Measurements from ENCODE around the gene PDE4D. TPM values are rescaled to one million over a fixed set of nuclear protein-coding genes. Genes with fewer than 3 reads are reported as not detected.

PDE4D gene
- total RNA-seq, 1 experiment from 2014 or later: 2.4 TPM

GRCh38 chr5:59593439-59594007 is 300.0 kb downstream of the PDE4D start:
- Histone ChIP-seq H3K4me1 (ENCODE audit: control insufficient read depth, insufficient read depth, low read length) (no peaks in the 10 kb centered on the region), H3K27me3 (ENCODE audit: control insufficient read depth, insufficient read depth, low read length) (no peaks in the 10 kb centered on the region), H3K9me3 (ENCODE audit: control insufficient read depth, insufficient read depth, low read depth, low read length) (no peaks in the 10 kb centered on the region), H3K36me3 (ENCODE audit: control insufficient read depth, insufficient read depth, low read length) (no peaks in the 10 kb centered on the region), H3K4me3 (ENCODE audit: low read depth in 2 of 2, low read length in 2 of 2) (no peak overlapping the region), H3K27ac (ENCODE audit: low read length) (no peak overlapping the region)
- no TSS peak for BruUV-seq (replicated peaks)
- CTCF ChIA-PET: no interaction called here
- in situ Hi-C loops (cut with HindIII; ENCODE audit: low pct_unique_long_range_greater_than_20kb, low sequenced_read_pairs) (no loop called here), intact Hi-C loops (cut with micrococcal nuclease; ENCODE audit: unreplicated experiment) (no loop called here)
- no peak for TF ChIP-seq CTCF (IDR thresholded peaks at IDR 0.05)
- no peak for TF ChIP-seq POLR2AphosphoS5 (IDR thresholded peaks at IDR 0.05; ENCODE audit: low read depth, low read length)
- no peak for TF ChIP-seq REST (IDR thresholded peaks at IDR 0.05; ENCODE audit: insufficient read depth in 1 of 2, low read depth in 2 of 2, low read length in 1 of 2)
- no peak for TF ChIP-seq SIN3A (IDR thresholded peaks at IDR 0.05; ENCODE audit: borderline replicate concordance, insufficient read depth, low read depth, low read length)
- TF ChIP-seq TCF7L2 (IDR thresholded peaks at IDR 0.05; ENCODE audit: low read depth, low read length): no peak
- POLR2A ChIA-PET: no interaction called here
- DNase-seq (ENCODE audit: low read depth, low spot score) (no peak), ATAC-seq (no peak)

- DNase-seq (ENCODE audit: low read depth, low spot score) (no peak), ATAC-seq (no peak)
- no TSS peak for BruUV-seq (replicated peaks)
- ChIA-PET CTCF (no interaction called here), POLR2A (no interaction called here)
- Histone ChIP-seq H3K36me3 (ENCODE audit: control insufficient read depth, insufficient read depth, low read length) (no peaks in the 10 kb centered on the region), H3K4me3 (ENCODE audit: low read depth in 2 of 2, low read length in 2 of 2) (no peak overlapping the region), H3K9me3 (ENCODE audit: control insufficient read depth, insufficient read depth, low read depth, low read length) (no peaks in the 10 kb centered on the region), H3K27me3 (ENCODE audit: control insufficient read depth, insufficient read depth, low read length) (no peaks in the 10 kb centered on the region), H3K4me1 (ENCODE audit: control insufficient read depth, insufficient read depth, low read length) (no peaks in the 10 kb centered on the region), H3K27ac (ENCODE audit: low read length) (no peak overlapping the region)
- TF ChIP-seq CTCF (IDR thresholded peaks at IDR 0.05) (no peak), REST (IDR thresholded peaks at IDR 0.05; ENCODE audit: insufficient read depth in 1 of 2, low read depth in 2 of 2, low read length in 1 of 2) (no peak), POLR2AphosphoS5 (IDR thresholded peaks at IDR 0.05; ENCODE audit: low read depth, low read length) (no peak), SIN3A (IDR thresholded peaks at IDR 0.05; ENCODE audit: borderline replicate concordance, insufficient read depth, low read depth, low read length) (no peak), TCF7L2 (IDR thresholded peaks at IDR 0.05; ENCODE audit: low read depth, low read length) (no peak)
- in situ Hi-C loops (cut with HindIII; ENCODE audit: low pct_unique_long_range_greater_than_20kb, low sequenced_read_pairs) (no loop called here), intact Hi-C loops (cut with micrococcal nuclease; ENCODE audit: unreplicated experiment) (no loop called here)
Observed at GRCh38 chr5:59592101-59592500, 301.4 kb downstream of the PDE4D start.
